HG02759 (cell line): Measurements from ENCODE around the gene SMAD1.
"Not testable (repeated sequence)": the region's sequence is repeated elsewhere in the genome, so short reads cannot be mapped to it uniquely, and the experiment has no call there.

Experiments
- ATAC-seq: cut with Tn5 transposase; IDR thresholded peaks from one replicate; pipeline ENCODE4 v1.9.1; 2021; ENCODE audit warnings: mild to moderate bottlenecking, moderate library complexity; ENCODE audit not compliant: unreplicated experiment

Gene SMAD1

GRCh38 chr4:145525291-145525740, 43.7 kb downstream of the SMAD1 start:
- ATAC-seq, result no peak

DNA sequence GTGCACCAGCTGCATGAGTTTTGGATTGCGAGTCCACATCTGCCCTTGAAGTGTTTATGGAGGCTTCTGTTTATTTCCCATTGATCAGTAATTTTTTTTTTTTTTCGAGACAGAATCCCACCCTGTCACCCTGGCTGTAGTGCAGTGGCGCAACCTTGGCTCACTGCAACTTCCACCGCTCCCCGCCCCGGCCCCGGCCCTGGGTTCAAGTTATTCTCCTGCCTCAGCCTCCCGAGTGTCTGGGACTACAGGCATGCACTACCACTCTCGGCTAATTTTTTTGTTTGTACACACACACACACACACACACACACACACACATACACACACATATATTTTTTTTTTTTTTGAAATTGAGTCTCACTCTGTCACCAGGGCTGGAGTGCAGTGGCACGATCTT, 46.1 kb downstream of the SMAD1 start:
- no peak for ATAC-seq

DNA sequence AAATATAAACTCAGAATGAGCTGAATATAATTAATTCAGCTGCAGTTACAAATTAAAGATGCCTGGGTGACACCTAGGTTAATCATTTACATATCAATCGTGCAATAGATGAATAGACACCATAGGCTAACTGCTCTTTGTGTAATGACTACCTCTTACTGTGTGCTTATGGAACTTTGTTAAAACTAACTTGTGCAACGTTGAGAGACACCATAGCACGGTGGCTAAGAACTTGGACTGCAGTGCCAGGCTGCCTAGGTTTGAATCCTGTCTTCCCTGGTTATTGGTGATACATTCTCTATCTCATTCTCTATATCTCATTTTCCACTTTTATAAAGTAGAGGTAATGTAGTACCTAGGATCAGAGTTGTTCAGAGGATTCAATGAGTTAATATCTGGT, 46.9 kb downstream of the SMAD1 start:
- no peak for ATAC-seq

DNA sequence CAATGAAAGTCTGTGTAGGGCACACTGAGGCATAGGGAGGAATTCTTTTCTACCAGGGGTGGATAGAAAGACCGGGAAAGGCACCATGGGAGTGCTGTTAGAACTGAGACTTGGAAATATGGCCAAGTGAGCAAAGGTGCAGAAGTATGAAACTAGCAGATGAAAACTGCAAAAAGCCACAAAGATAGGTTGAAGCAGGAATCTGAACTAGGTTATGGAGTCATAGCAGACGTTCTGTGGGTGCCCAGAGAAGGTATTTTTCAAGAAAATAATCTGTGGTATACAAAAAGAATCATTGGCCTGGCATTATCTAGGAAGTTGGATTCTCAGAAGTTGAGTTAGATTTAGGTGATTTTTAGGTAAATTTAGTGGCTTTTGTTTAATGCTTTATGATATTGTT, 48.5 kb downstream of the SMAD1 start:
- ATAC-seq, result peak; percentile 50

DNA sequence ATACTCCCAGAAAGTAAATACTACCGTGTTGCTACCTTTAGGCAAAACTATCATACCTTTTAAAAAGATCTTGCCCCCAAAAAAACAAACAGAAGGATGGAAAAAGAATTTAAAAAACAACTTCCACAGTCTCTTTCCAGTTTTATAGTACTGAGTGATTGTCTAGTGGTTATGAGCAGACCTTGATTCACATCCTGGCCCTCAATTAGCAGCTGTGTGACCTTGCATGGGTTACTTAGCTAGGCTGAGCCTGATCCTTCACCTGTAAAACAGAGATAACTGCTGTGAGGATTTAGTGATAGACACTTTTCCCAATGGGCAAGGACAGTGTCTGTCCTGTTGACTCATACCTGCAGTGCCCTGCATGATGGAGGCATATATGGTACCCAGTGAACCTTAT, 49.0 kb downstream of the SMAD1 start:
- ATAC-seq, result no peak

DNA sequence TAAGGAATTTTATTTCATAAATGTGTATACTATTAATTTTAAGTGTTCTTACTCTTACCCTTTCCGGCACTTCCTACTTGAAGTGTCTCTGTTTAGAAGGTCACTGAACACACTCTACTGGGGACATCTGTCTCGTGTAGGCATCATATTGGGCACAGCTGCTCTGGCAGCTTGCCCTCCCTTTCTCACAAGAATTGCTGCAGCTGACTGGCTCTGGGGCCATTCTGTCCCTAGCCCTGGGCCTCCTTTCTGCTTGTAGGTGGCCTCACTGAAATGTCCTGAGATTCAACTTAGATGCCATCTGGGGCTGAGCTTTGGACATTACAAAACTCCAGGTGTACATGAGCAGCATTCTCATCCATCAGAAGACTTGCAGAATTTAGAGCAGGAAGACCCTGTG, 49.6 kb downstream of the SMAD1 start:
- ATAC-seq, result no peak

DNA sequence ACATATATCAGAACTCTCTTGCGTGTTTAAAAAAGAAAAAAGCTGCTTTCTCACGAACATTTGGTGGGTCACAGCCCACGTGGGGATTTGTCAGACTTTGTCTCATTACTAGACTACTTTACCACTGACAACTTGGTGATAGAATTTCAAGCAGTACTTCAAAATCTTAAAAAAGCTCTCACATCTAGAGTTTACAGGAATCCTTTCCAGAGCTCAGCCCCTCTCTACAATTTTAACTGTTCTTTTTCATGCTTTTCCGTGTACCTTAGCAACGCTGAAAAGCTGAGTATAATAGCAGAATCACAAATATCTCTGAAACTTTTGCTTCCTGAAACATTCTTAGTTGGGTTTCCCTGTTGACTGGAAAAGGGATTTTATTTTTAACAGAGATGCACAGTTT, 50.2 kb downstream of the SMAD1 start:
- no peak for ATAC-seq

DNA sequence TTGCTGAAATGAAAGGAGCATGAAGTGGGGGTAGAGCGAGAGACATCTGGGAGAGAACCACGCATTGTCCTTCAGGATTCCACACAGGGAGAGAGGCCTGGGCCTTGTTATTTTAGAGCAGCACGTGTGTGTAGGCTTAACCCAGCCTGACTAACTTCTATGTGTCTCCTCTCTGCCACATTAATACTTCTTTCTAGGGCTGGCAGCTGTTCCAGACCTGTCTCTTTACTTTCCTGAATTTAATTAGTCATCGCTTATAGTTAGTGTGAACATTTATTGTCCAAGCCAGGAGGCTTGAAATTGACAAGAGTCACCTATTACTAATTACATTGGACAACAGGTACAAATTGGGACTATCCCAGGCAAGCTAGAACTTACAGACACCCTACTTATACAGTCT, 51.3 kb downstream of the SMAD1 start:
- no peak for ATAC-seq

- ATAC-seq, result not testable (repeated sequence)
Observed at GRCh38 chr4:145533415-145533814, 51.8 kb downstream of the SMAD1 start.

DNA sequence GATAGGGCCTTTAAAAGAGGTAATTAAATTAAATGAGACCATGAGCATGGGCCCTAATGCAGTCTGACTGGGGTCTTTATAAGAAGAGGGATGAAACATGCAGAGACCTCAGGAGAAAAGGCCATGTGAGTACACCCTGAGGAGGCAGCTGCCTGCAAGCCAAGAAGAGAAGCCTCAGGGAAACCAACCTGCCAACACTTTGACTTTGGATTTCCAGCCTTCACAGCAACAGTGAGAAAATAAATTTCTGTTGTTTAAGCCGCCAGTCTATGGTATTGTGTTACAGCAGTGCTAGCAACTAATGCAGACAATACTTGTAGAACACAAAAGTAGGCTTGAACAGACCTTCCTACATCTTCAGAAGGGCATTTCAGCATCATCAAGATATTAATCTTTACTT, 52.3 kb downstream of the SMAD1 start:
- no peak for ATAC-seq

- ATAC-seq, result no peak
Observed at GRCh38 chr4:145535202-145535601, 53.5 kb downstream of the SMAD1 start.

DNA sequence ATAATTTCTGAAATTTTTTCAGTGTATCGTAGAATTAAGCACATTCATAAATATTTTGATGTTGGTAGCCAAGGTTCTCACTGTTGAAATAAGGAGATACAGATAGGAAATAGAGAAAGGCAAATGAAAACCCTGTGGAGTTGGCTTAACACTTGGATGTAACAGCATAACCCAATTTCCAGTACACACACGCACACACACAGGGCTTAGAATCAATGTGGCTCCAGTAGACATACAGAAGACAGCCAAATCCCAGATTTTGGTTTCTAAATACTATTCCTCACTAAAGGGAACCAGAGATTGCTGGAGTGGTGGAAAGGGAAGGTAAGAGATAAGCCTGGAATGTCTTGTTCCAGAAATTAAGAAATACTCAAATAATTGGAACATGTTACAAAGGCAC, 54.4 kb downstream of the SMAD1 start:
- ATAC-seq, result no peak

GRCh38 chr4:145538596-145538995, 56.9 kb downstream of the SMAD1 start:
- ATAC-seq, result no peak

- no peak for ATAC-seq
Observed at GRCh38 chr4:145539671-145540070, 58.0 kb downstream of the SMAD1 start.

DNA sequence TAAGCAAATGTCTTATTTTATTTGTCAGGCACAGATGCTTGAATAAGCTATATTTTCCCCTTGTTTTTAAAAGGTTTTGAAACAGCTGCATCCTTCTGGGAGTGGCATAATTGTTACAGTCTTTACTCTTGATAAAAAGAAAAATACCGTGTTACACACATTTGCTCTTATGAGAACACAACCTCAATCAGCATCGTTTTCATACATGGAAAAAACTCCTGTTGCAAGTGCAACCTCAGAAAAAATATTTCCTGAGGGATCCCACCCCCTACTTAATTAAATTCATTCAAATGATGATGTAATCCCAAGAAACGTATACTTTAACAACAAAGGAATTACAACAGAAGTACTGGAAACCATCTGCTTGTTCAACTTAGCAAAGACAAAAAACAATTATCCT, 58.6 kb downstream of the SMAD1 start:
- no peak for ATAC-seq

DNA sequence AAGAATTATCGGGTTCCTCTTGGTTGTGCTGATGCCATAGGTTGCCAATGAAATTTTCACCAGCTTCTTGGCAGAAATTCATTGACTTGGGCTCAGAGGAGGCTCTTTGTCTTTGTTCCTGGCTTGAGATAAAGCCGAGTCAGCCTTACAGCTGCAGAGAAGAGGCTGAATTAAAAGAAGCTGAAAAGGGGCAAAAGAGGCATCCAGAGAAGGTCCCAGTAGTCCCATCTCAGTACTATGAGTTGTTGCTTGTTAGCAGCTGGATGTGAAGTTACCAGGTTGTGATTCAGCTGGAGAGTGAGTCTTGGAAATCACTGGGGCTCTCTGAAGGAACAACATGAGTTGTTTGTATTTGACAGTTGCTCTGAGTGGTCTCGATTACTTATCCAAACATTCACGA, 59.7 kb downstream of the SMAD1 start:
- no peak for ATAC-seq

DNA sequence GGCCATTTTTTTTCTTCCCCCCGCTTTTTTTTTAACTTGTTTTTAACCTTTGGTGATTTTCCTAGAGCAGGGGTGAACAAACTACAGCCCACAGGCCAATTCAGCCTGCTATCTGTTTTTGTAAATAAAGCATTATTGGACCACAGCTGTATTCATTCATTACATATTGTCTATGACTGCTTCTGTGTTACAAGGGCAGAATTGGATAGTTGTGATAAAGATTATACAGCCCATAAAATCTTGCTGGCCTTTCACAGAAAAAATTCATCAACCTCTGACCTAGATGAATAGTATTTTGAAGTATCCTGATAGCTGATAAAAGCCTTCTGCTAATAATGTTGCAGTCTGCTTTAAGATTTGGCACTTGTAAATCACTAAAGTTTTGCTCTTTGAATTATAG, 63.4 kb downstream of the SMAD1 start:
- ATAC-seq, result no peak

GRCh38 chr4:145545538-145546174, 64.0 kb downstream of the SMAD1 start:
- ATAC-seq, result peak; percentile 56

- ATAC-seq, result peak; percentile 39
Observed at GRCh38 chr4:145546175-145546915, 64.7 kb downstream of the SMAD1 start.

- ATAC-seq, result no peak
Observed at GRCh38 chr4:145551660-145552059, 70.0 kb downstream of the SMAD1 start.

GRCh38 chr4:145552181-145552822, 70.6 kb downstream of the SMAD1 start:
- peak; percentile 77 for ATAC-seq

DNA sequence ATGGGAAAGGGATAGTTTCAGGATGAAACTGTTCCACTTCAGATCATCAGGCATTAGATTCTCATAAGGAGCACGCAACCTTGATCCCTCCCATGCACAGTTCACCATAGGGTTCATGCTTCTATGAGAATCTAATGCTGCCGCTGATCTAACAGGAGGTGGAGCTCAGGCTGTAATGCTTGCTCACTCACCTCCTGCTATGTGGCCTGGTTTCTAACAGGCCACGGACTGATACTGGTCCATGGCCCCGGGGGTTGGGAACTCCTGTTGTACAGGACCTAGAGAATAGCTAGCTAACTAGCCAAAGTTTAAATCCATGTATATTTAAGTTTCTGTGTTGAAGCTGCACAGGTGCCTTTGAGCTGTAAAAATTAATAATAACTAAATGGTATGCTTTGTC, 71.7 kb downstream of the SMAD1 start:
- ATAC-seq, result no peak
